ENCODE data around the gene MIAT. TPM values are rescaled to one million over a fixed set of nuclear protein-coding genes. Genes with fewer than 3 reads are reported as not detected.

MIAT gene
- total RNA-seq, 4 donors from 2014 or later, result 2.0 to 3.0 (median 2.4) TPM

- ATAC-seq (ENCODE audit: low FRiP score), result no peak
- DNase-seq (ENCODE audit: low spot score), result no peak
These were observed 11.2 kb upstream of the MIAT start for GRCh38 chr22:26646158-26646557.

DNA sequence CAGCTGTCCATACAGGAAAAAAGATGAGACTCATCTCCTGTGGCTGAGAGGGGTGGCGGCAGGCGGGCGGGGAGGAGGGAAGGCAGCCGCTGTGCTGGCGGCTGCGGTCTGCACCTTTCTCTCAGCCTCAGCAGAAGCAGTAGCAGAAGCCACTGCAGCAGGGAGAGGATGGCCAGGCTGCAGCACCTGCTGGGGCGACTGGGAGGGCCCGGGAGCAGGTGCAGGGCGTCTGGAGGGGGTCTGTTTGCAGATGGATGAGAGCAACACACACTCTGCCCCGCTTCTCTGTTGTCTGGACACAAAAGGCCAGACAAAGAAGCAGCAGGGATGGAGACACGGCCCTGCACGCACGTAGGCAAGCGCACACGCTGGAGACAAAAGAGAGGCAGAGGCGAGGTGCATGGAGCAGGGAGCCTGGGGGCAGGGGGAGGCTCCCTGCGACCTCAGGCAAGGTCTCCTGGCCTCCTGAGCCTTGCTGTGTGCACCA lies 9.3 kb upstream of the MIAT start:
- no peak for ATAC-seq (ENCODE audit: low FRiP score)
- no peak for TF ChIP-seq CTCF (IDR thresholded peaks at IDR 0.05)
- DNase-seq (ENCODE audit: low spot score), result no peak

More at GRCh38 chr22:26646158-26646557, 11.2 kb upstream of the MIAT start:
- TF ChIP-seq CTCF (IDR thresholded peaks at IDR 0.05), result no peak

- DNase-seq (ENCODE audit: low spot score), result no peak
- ATAC-seq (ENCODE audit: low FRiP score), result no peak
- TF ChIP-seq CTCF (IDR thresholded peaks at IDR 0.05), result no peak
These were observed 8.6 kb upstream of the MIAT start for GRCh38 chr22:26648528-26649388.

DNA sequence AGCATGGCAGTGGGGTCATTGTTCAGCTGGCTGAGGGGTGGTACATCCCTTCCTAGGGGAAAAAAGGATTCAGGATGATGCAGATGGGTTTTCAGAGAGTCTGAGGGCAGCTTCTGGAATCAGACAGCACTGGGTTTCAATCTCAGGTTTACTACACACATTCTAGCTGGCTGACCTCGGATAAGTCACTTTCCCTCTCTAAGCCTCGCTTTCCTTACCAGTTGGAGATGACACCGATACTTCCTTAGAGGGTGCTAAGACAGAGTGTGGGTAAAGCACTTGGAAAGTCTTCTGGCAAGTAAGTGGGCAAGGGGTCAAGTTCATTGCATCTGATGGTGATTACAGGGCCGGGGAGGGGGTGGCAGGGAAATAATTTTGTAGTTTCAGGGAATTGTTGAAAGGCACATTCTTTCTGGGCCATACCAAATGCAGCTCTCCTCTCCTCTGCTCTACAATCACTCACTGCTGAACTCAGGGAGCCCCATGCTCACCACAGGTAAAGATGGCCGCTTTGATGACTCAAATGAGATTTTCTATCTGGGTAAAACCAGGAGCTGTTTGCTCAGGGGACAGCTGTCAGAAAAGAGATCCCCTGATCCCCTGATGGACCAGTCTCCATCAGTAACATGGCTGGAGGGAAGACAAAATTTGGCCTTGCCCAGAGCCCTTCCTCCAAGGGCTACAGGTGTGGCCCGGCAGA lies 6.5 kb upstream of the MIAT start:
- no peak for DNase-seq (ENCODE audit: low spot score)

DNA sequence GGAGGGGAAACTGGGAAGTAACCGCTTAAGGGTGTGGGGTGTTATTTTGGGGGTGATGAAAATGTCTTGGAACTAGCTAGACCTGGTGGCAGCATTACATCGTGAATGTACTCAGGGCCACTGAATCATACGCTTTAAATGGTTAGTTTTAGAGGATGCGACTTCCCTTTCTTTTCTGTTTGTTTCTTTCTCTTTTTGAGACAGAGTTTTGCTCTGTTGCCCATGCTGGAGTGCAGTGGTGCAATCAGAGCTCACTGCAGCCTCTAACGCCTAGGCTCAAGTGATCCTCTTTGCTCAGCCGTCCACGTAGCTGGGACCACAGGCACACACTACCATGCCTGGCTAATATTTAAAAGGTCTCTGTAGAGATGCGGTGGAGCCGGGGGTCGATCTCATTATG lies 5.6 kb upstream of the MIAT start:
- no peak for TF ChIP-seq CTCF (IDR thresholded peaks at IDR 0.05)
- ATAC-seq (ENCODE audit: low FRiP score) (no peak), DNase-seq (ENCODE audit: low spot score) (no peak)

More for the DNA sequence above, 6.5 kb upstream of the MIAT start:
- no peak for ATAC-seq (ENCODE audit: low FRiP score)
- TF ChIP-seq CTCF (IDR thresholded peaks at IDR 0.05), result no peak

- DNase-seq (ENCODE audit: low spot score), result no peak
- peak; percentile 2 for ATAC-seq (ENCODE audit: low FRiP score)
- no peak for TF ChIP-seq CTCF (IDR thresholded peaks at IDR 0.05)
These were observed 773 bp downstream of the MIAT start for GRCh38 chr22:26658161-26658560.
